Subcutaneous abdominal adipose tissue (tissue), 5 donors: ENCODE results near the gene DISP3.

Experiments
- H3K27ac ChIP-seq: one replicate; pipeline ENCODE4 v1.7.0; 2013; ENCODE audit warnings: low read depth, mild to moderate bottlenecking, inconsistent platforms, low read length, moderate library complexity
- H3K27me3 ChIP-seq, 5 donors: one replicate each; pipeline ENCODE4 v1.7.0; 2013; ENCODE audit warnings: low read length in 5 of 5, inconsistent platforms in 1 of 5; ENCODE audit not compliant: control insufficient read depth in 5 of 5, insufficient read depth in 4 of 5
- H3K36me3 ChIP-seq, 5 donors: one replicate each; pipeline ENCODE4 v1.7.0; 2013; ENCODE audit warnings: low read length in 5 of 5; ENCODE audit not compliant: control insufficient read depth in 5 of 5, insufficient read depth in 5 of 5
- H3K4me1 ChIP-seq, 5 donors: one replicate each; pipeline ENCODE4 v1.7.0; 2013; ENCODE audit warnings: low read length in 5 of 5, mild to moderate bottlenecking in 3 of 5, moderate library complexity in 1 of 5; ENCODE audit not compliant: control insufficient read depth in 5 of 5, insufficient read depth in 5 of 5
- H3K4me3 ChIP-seq, 5 donors: one replicate each; pipeline ENCODE4 v1.7.0; 2013; ENCODE audit warnings: low read length in 5 of 5, low read depth in 1 of 5
- H3K9ac ChIP-seq, 5 donors: one replicate each; pipeline ENCODE4 v1.7.0; 2013; ENCODE audit warnings: low read length in 5 of 5, mild to moderate bottlenecking in 4 of 5, moderate library complexity in 3 of 5
- H3K9me3 ChIP-seq, 5 donors: one replicate each; pipeline ENCODE4 v1.7.0; 2013; ENCODE audit warnings: low read length in 5 of 5; ENCODE audit not compliant: control insufficient read depth in 5 of 5
- donor health status: healthy.
- donor health status: healthy.
- donor health status: healthy.
- donor health status: healthy.
- donor health status: healthy.

DISP3 gene

GRCh38 chr1:11526071-11526895 lies 47.3 kb downstream of the DISP3 start:
- Histone ChIP-seq H3K36me3 (no peaks in the 10 kb centered on the region), H3K4me3 (no peak overlapping the region), H3K27me3 (peaks cover 0 to 5% (median 2%) of the 10 kb centered on the region in 5 donors), H3K4me1 (no peaks in the 10 kb centered on the region), H3K9ac (no peak overlapping the region), H3K27ac (no peak overlapping the region), H3K9me3 (no peaks in the 10 kb centered on the region)

- Histone ChIP-seq H3K27ac (no peak overlapping the region), H3K4me3 (no peak overlapping the region), H3K36me3 (no peaks in the 10 kb centered on the region), H3K9ac (no peak overlapping the region), H3K4me1 (no peaks in the 10 kb centered on the region), H3K9me3 (no peaks in the 10 kb centered on the region), H3K27me3 (peaks cover 0 to 8% (median 2%) of the 10 kb centered on the region in 5 donors)
Measured at GRCh38 chr1:11527541-11528452, 48.8 kb downstream of the DISP3 start.

- Histone ChIP-seq H3K4me3 (no peak overlapping the region), H3K9ac (no peak overlapping the region), H3K27ac (no peak overlapping the region), H3K36me3 (no peaks in the 10 kb centered on the region), H3K4me1 (no peaks in the 10 kb centered on the region), H3K9me3 (no peaks in the 10 kb centered on the region), H3K27me3 (peaks cover 0 to 8% (median 5%) of the 10 kb centered on the region in 5 donors)
Measured at GRCh38 chr1:11528611-11529261, 49.8 kb downstream of the DISP3 start.

- Histone ChIP-seq H3K27ac (no peak overlapping the region), H3K4me3 (no peak overlapping the region), H3K9ac (no peak overlapping the region), H3K9me3 (no peaks in the 10 kb centered on the region), H3K36me3 (no peaks in the 10 kb centered on the region), H3K4me1 (no peaks in the 10 kb centered on the region), H3K27me3 (peaks cover 2 to 8% (median 6%) of the 10 kb centered on the region in 5 donors)
Measured at GRCh38 chr1:11529330-11529729, 50.4 kb downstream of the DISP3 start.

GRCh38 chr1:11529763-11530730 lies 51.1 kb downstream of the DISP3 start:
- no peak overlapping the region for H3K4me3 ChIP-seq
- no peaks in the 10 kb centered on the region for H3K36me3 ChIP-seq
- no peaks in the 10 kb centered on the region for H3K9me3 ChIP-seq
- no peak overlapping the region for H3K9ac ChIP-seq
- H3K4me1 ChIP-seq, result no peaks in the 10 kb centered on the region
- H3K27me3 ChIP-seq, result peaks cover 2 to 8% (median 7%) of the 10 kb centered on the region in 5 donors
- no peak overlapping the region for H3K27ac ChIP-seq

GRCh38 chr1:11530731-11531311 lies 51.9 kb downstream of the DISP3 start:
- H3K27me3 ChIP-seq, result peaks cover 2 to 15% (median 8%) of the 10 kb centered on the region in 5 donors
- no peaks in the 10 kb centered on the region for H3K4me1 ChIP-seq
- no peak overlapping the region for H3K9ac ChIP-seq
- H3K27ac ChIP-seq, result no peak overlapping the region
- no peaks in the 10 kb centered on the region for H3K36me3 ChIP-seq
- H3K9me3 ChIP-seq, result no peaks in the 10 kb centered on the region
- H3K4me3 ChIP-seq, result no peak overlapping the region

- Histone ChIP-seq H3K4me3 (no peak overlapping the region), H3K9me3 (no peaks in the 10 kb centered on the region), H3K27me3 (peaks cover 6 to 20% (median 9%) of the 10 kb centered on the region in 5 donors), H3K36me3 (no peaks in the 10 kb centered on the region), H3K9ac (no peak overlapping the region), H3K27ac (no peak overlapping the region), H3K4me1 (no peaks in the 10 kb centered on the region)
Measured at GRCh38 chr1:11531314-11531870, 52.4 kb downstream of the DISP3 start.

- Histone ChIP-seq H3K27me3 (peaks cover 6 to 25% (median 12%) of the 10 kb centered on the region in 5 donors), H3K36me3 (no peaks in the 10 kb centered on the region), H3K9ac (no peak overlapping the region)
Measured at GRCh38 chr1:11531943-11532342, 53.0 kb downstream of the DISP3 start.

More at GRCh38 chr1:11531943-11532342, 53.0 kb downstream of the DISP3 start:
- Histone ChIP-seq H3K27ac (no peak overlapping the region), H3K4me3 (no peak overlapping the region), H3K4me1 (no peaks in the 10 kb centered on the region), H3K9me3 (no peaks in the 10 kb centered on the region)
